Tibial nerve (tissue), 4 donors: ENCODE results near the gene EPB41L4A. TPM values are rescaled to one million over a fixed set of nuclear protein-coding genes. Genes with fewer than 3 reads are reported as not detected.

Experiments used
- DNase-seq, 2 donors: peaks; one replicate each; pipeline ENCODE4 v3.0.0-alpha.2; 2019; ENCODE audit warnings: low spot score in 2 of 2
- H3K27ac ChIP-seq, 4 donors: fragments of 200-600 bp; sonication (generic) in 3 of 4; one replicate each; pipeline ENCODE4 v1.5.1; 2017 to 2019; ENCODE audit warnings: mild to moderate bottlenecking in 1 of 4
- H3K27me3 ChIP-seq, 2 donors: fragments of 200-600 bp; sonication (generic) in 1 of 2; one replicate each; pipeline versions ENCODE4 v1.5.1 to v1.6.0; 2017 to 2019
- H3K36me3 ChIP-seq, 3 donors: fragments of 200-600 bp; sonication (generic); one replicate each; pipeline ENCODE4 v1.5.1; 2018 to 2019
- H3K4me1 ChIP-seq, 4 donors: fragments of 200-600 bp; sonication (generic) in 3 of 4; one replicate each; pipeline ENCODE4 v1.5.1; 2017 to 2019
- H3K4me3 ChIP-seq, 4 donors: fragments of 200-600 bp; sonication (generic) in 3 of 4; one replicate each; pipeline ENCODE4 v1.5.1; 2017 to 2019; ENCODE audit warnings: mild to moderate bottlenecking in 1 of 4, moderate library complexity in 1 of 4
- H3K9me3 ChIP-seq, 4 donors: fragments of 200-600 bp; sonication (generic) in 3 of 4; one replicate each; pipeline ENCODE4 v1.5.1; 2017 to 2019
- EP300 ChIP-seq, 2 donors: sonication (generic); formaldehyde crosslinking; IDR thresholded peaks; one replicate each; pipeline ENCODE4 v1.6.1; 2017; ENCODE audit warnings: antibody characterized with exemption in 2 of 2, mild to moderate bottlenecking in 1 of 2
- POLR2A ChIP-seq, 2 donors: fragments of 450-650 bp; IDR thresholded peaks; one replicate each; pipeline ENCODE4 v1.6.1; 2017; ENCODE audit warnings: antibody characterized with exemption in 2 of 2, mild to moderate bottlenecking in 2 of 2, moderate library complexity in 2 of 2
- WGBS, 2 donors: methylation state at CpG; one replicate each; pipeline ENCODE4 v1.1.5; 2018; 5-methylcytosine and 5-hydroxymethylcytosine counted together
- total RNA-seq, 4 donors: library from RNA; depleted of rRNA; stranded (reverse); fragments of >200 nt; gene quantifications; one replicate each; pipeline ENCODE4 v1.1.0, GENCODE V29; 2016
- TF ChIP-seq, protein P1 (sequence below), 5 experiments: fragments of 200-600 bp in 3 of 5; fragments of 450-650 bp in 2 of 5; sonication (generic) in 3 of 5; IDR thresholded peaks; one replicate each; pipeline ENCODE4 v1.5.1; 2016 to 2019; ENCODE audit warnings: antibody characterized with exemption in 5 of 5, mild to moderate bottlenecking in 3 of 5, moderate library complexity in 2 of 5

Gene EPB41L4A
- total RNA-seq, 4 donors from 2014 or later = 10.6 to 38.1 (median 14.4) TPM

DNA sequence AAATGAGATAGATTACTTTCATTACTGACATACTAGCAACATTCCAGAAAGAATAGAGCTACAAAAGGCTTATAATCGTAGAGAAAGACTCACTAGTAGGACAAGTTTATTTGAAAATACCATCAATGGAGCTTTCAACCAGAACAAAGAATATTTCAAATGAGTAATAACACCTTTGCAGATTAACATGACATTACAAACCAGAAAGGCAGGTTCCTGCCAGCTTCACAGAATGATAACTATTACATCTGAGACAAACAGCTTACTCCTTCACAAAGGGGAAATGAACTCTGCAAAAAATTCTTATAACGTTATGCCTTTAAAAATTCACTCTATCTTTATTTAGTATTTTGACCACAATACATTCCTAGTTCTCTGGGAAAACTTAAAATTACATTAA is 103.1 kb downstream of the EPB41L4A start:
- DNase-seq = no peak
- TF ChIP-seq, protein P1, sequence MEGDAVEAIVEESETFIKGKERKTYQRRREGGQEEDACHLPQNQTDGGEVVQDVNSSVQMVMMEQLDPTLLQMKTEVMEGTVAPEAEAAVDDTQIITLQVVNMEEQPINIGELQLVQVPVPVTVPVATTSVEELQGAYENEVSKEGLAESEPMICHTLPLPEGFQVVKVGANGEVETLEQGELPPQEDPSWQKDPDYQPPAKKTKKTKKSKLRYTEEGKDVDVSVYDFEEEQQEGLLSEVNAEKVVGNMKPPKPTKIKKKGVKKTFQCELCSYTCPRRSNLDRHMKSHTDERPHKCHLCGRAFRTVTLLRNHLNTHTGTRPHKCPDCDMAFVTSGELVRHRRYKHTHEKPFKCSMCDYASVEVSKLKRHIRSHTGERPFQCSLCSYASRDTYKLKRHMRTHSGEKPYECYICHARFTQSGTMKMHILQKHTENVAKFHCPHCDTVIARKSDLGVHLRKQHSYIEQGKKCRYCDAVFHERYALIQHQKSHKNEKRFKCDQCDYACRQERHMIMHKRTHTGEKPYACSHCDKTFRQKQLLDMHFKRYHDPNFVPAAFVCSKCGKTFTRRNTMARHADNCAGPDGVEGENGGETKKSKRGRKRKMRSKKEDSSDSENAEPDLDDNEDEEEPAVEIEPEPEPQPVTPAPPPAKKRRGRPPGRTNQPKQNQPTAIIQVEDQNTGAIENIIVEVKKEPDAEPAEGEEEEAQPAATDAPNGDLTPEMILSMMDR (IDR thresholded peaks at IDR 0.05) = no peak
- TF ChIP-seq POLR2A (IDR thresholded peaks at IDR 0.05) = no peak
- no peak for TF ChIP-seq EP300 (IDR thresholded peaks at IDR 0.05)
- peaks cover 0 to 8% (median 0%) of the 10 kb centered on the region in 4 donors for H3K4me1 ChIP-seq
- H3K27me3 ChIP-seq = no peaks in the 10 kb centered on the region
- H3K36me3 ChIP-seq = no peaks in the 10 kb centered on the region
- 46 to 47% methylated on average over 2 of the region's 2 CpGs for WGBS, 2 donors
- no peaks in the 10 kb centered on the region for H3K9me3 ChIP-seq
- H3K27ac ChIP-seq = no peak overlapping the region
- no peak overlapping the region for H3K4me3 ChIP-seq

DNA sequence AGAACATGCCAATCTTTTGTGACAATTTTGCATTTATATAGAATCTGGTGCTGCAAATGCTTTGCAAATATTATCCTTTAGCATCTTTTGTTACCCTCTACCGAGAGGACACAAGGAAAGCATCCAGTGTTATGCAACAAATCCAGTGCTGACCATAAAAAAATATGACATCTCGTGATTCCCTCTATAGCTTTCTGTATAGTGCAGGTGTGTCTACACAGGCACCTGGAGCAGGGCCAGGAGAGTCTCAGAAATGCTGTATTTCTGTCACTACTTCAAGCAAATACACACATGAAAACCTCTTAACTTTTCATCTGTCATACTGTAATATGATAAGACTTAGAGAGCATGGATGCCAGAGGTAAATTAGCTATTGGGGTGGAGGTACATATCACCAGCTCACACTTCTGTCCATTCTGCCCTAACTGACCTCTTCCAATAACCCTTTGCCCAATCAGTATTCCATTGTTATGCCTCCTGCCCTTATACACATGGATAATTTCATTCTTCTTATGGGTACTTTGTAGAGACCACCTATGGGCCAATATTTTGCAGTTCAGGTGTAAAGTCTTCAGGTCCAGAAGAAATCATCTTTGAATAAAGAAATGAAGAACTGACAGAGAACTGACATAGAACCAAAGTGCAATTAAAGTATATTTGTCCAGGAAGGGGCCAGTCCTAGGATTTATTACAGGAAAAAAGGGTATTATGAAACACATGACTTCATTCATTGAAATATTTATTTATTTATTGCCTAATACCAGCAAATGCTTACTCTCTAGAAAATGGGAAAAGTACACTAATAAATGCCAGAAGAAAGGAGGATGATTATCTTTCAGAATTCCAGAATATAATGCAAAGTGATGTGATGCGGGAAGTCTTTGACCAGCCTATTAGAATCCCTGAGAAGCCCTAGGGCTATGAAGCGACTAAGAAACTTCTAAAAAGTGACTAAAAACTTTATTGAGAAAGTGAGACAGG is 106.5 kb downstream of the EPB41L4A start:
- WGBS, 2 donors = 78 to 82% methylated on average over 4 of the region's 4 CpGs
- Histone ChIP-seq H3K27me3 (no peaks in the 10 kb centered on the region), H3K27ac (no peak overlapping the region), H3K4me1 (peaks cover 0 to 8% (median 0%) of the 10 kb centered on the region in 4 donors), H3K36me3 (no peaks in the 10 kb centered on the region), H3K9me3 (no peaks in the 10 kb centered on the region), H3K4me3 (no peak overlapping the region)
- no peak for TF ChIP-seq POLR2A (IDR thresholded peaks at IDR 0.05)
- TF ChIP-seq, protein P1 (IDR thresholded peaks at IDR 0.05) = no peak
- no peak for DNase-seq

DNA sequence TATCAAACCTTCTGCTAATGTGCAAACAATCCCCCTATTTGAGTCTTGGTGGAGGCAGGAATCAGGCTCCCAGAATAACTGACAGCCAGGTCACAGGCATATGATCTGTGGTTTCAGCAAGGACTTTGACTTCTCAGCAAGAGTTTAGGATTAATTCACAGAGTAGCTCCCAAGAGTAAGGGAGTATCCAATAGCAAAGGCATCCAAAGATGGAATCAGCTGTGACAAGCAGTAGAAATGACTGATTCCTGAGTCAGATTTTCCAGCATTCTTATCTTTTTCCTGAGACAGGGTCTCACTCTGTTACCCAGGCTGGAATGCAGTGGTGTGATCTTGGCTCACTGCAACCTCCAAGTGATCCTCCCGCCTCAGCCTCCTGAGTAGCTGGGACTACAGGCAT is 108.3 kb downstream of the EPB41L4A start:
- TF ChIP-seq, protein P1 (IDR thresholded peaks at IDR 0.05) = no peak
- TF ChIP-seq EP300 (IDR thresholded peaks at IDR 0.05) (no peak), POLR2A (IDR thresholded peaks at IDR 0.05) (no peak)
- Histone ChIP-seq H3K4me1 (peaks cover 0 to 8% (median 0%) of the 10 kb centered on the region in 4 donors), H3K27me3 (no peaks in the 10 kb centered on the region), H3K36me3 (no peaks in the 10 kb centered on the region), H3K9me3 (no peaks in the 10 kb centered on the region), H3K4me3 (no peak overlapping the region), H3K27ac (no peak overlapping the region)
- no peak for DNase-seq
- WGBS, 2 donors = 89 to 93% methylated on average over 1 of the region's 1 CpG

DNA sequence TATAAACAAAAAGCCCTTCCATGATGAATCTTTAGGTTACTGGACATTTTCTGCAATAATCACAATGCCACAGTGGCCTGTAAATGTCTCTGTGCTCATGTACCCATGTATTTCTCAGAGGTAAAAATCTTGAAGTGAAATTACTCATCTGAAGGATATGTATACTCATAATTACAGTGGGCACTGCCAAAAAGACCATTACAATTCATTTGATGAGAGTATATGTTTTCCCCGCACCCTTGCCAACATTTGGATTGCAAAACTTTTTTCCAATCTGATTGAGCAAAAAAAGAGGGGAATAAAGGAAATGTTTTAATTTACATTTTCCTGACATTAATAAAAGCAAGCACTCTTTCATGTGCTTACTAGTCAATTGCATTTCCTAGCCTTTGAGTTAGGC is 110.5 kb downstream of the EPB41L4A start:
- 85 to 89% methylated on average over 1 of the region's 1 CpG for WGBS, 2 donors

DNA sequence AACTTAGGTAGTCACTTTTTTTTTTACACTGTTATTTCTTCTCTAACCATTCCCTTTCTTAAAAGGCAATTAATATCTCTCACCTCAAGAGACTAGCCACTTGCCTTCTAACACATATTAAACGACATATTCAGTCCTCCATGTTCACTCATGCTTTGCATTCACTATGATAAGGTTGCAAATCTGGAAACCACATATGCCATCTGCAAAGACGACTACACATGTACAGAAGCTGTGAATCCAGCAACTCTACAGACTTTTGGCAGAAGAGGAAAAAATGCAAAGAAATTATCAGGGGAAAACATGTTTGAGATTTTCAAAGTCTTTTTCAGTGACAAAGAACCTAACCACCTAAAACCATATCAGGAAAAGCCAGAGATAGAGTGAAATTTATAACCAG is 112.1 kb downstream of the EPB41L4A start:
- DNase-seq = no peak
- no peak overlapping the region for H3K27ac ChIP-seq
- H3K4me1 ChIP-seq = no peaks in the 10 kb centered on the region
- no peaks in the 10 kb centered on the region for H3K36me3 ChIP-seq
- no peaks in the 10 kb centered on the region for H3K9me3 ChIP-seq
- H3K27me3 ChIP-seq = no peaks in the 10 kb centered on the region
- no peak overlapping the region for H3K4me3 ChIP-seq
- WGBS, 2 donors = 67 to 68% methylated on average over 2 of the region's 2 CpGs
- TF ChIP-seq, protein P1 (IDR thresholded peaks at IDR 0.05) = no peak
- TF ChIP-seq EP300 (IDR thresholded peaks at IDR 0.05) (no peak), POLR2A (IDR thresholded peaks at IDR 0.05) (no peak)

More for the DNA sequence above, 110.5 kb downstream of the EPB41L4A start:
- no peak overlapping the region for H3K27ac ChIP-seq
- peaks cover 0 to 8% (median 0%) of the 10 kb centered on the region in 4 donors for H3K4me1 ChIP-seq
- TF ChIP-seq, protein P1 (IDR thresholded peaks at IDR 0.05) = no peak
- TF ChIP-seq POLR2A (IDR thresholded peaks at IDR 0.05) = no peak
- H3K27me3 ChIP-seq = no peaks in the 10 kb centered on the region
- no peak for DNase-seq
- no peaks in the 10 kb centered on the region for H3K9me3 ChIP-seq
- H3K36me3 ChIP-seq = no peaks in the 10 kb centered on the region
- H3K4me3 ChIP-seq = no peak overlapping the region
